Astrocyte of the cerebellum (primary cell): ENCODE data around the gene NPW.

Experiments used
- DNase-seq: peaks from one replicate; pipeline ENCODE4 v3.0.0-alpha.2; 2011; ENCODE audit warnings: low read depth
- H3K4me3 ChIP-seq: 2 replicates; pipeline ENCODE4 v1.5.1; 2011; ENCODE audit warnings: mild to moderate bottlenecking, low read depth, low read length, moderate library complexity
- CTCF ChIP-seq: IDR thresholded peaks from 2 replicates; pipeline ENCODE4 v1.5.1; 2012; ENCODE audit warnings: low read length, low read depth, moderate library complexity, mild to moderate bottlenecking; ENCODE audit errors: missing control alignments
- in situ Hi-C: cut with HindIII; loops from 2 replicates; pipeline ENCODE4 v1.10.0; 2017; ENCODE audit warnings: low sequenced_read_pairs

The NPW gene

GRCh38 chr16:1997494-1998359 lies 21.9 kb upstream of the NPW start:
- TF ChIP-seq CTCF, result no peak
- no peak overlapping the region for H3K4me3 ChIP-seq
- in situ Hi-C loops, result no loop called here
- DNase-seq, result no peak

- no peak for DNase-seq
- H3K4me3 ChIP-seq, result no peak overlapping the region
- no peak for TF ChIP-seq CTCF
- in situ Hi-C loops, result no loop called here
Measured at GRCh38 chr16:1998360-1998835, 21.2 kb upstream of the NPW start.

- no peak for DNase-seq
- no peak for TF ChIP-seq CTCF
- in situ Hi-C loops, result no loop called here
- no peak overlapping the region for H3K4me3 ChIP-seq
Measured at GRCh38 chr16:1998852-1999801, 20.5 kb upstream of the NPW start.

- H3K4me3 ChIP-seq, result no peak overlapping the region
- no peak for TF ChIP-seq CTCF
- in situ Hi-C loops, result no loop called here
- DNase-seq, result no peak
Measured at GRCh38 chr16:1999866-2000514, 19.6 kb upstream of the NPW start.

GRCh38 chr16:2001035-2001434 lies 18.6 kb upstream of the NPW start:
- H3K4me3 ChIP-seq, result no peak overlapping the region
- in situ Hi-C loops, result no loop called here
- DNase-seq, result no peak
- TF ChIP-seq CTCF, result no peak
